Right cardiac atrium (tissue), 5 donors: ENCODE measurements around the gene DMXL1. TPM values are rescaled to one million over a fixed set of nuclear protein-coding genes. Genes with fewer than 3 reads are reported as not detected.

Experiments
- ATAC-seq, 2 donors: fragments of 200-7000 bp; cut with Tn5 transposase; one replicate each; pipeline versions ENCODE4 v1.8.0 to v1.9.1; 2020; ENCODE audit warnings: moderate library complexity in 2 of 2, mild to moderate bottlenecking in 1 of 2
- DNase-seq, 3 donors: peaks; one replicate each; pipeline ENCODE4 v3.0.0-alpha.2; 2020
- H3K27ac ChIP-seq: one replicate; pipeline ENCODE4 v1.5.1; 2013; ENCODE audit warnings: mild to moderate bottlenecking, low read length, control low read depth, moderate library complexity
- H3K27me3 ChIP-seq: one replicate; pipeline ENCODE4 v1.6.1; 2013; ENCODE audit not compliant: control insufficient read depth, insufficient read depth
- H3K4me1 ChIP-seq: one replicate; pipeline ENCODE4 v1.6.1; 2013; ENCODE audit warnings: low read length; ENCODE audit not compliant: control insufficient read depth, insufficient read depth
- H3K4me3 ChIP-seq: one replicate; pipeline ENCODE4 v1.5.1; 2013; ENCODE audit warnings: low read length, control low read depth
- H3K9me3 ChIP-seq: one replicate; pipeline ENCODE4 v1.6.1; 2013; ENCODE audit warnings: low read length; ENCODE audit not compliant: control insufficient read depth
- WGBS: extraction: QIAGEN DNeasy Blood & Tissue Kit; methylation state at CpG from one replicate; pipeline ENCODE4 v1.1.7; 2013; 5-methylcytosine and 5-hydroxymethylcytosine counted together
- intact Hi-C, 4 donors: fragments of 100-400 bp; cut with DNase I; formaldehyde crosslinking; loops; one replicate each; pipeline versions ENCODE4 v1.11.0 to v1.14.0; 2022 to 2023
- polyA plus RNA-seq: library from polyadenylated mRNA; stranded (reverse); fragments of 200-250 nt; gene quantifications from one replicate; pipeline ENCODE4 v1.2.3, GENCODE V29; 2013
- total RNA-seq, 4 donors: library from RNA; stranded (reverse); fragmentation: NEBNext Ultra II Directional; extraction: Animal tissue kit (Norgen Biotek cat#: 25700); gene quantifications; one replicate each; pipeline ENCODE4 v1.2.1, GENCODE V29; 2021
- donor health status: healthy with polysubstance abuse.
- donor health status: DM: no; HTN: yes; CAD: no.
- donor health status: DM: no; HTN: no; CAD: no.
- donor health status: DM: no; HTN: yes; CAD: no; lungs with severe emphysema.
- donor health status: DM: yes; HTN: yes; CAD: no.

DMXL1 gene
- total and polyA plus RNA-seq, 5 donors, result 10.8 to 42.3 (median 32.1) TPM

GRCh38 chr5:119273391-119273839 lies 202.5 kb downstream of the DMXL1 start:
- Histone ChIP-seq H3K27me3 (no peaks in the 10 kb centered on the region), H3K27ac (no peak overlapping the region), H3K4me3 (no peak overlapping the region), H3K9me3 (no peaks in the 10 kb centered on the region), H3K4me1 (peaks cover 12% of the 10 kb centered on the region)
- 48% methylated on average over 9 of the region's 9 CpGs for WGBS
- intact Hi-C loops, result loop anchor here in 1 of 4 donors (5.0 kb wide), 1 partner anchor 64 kb away; no protein-coding TSS in a partner anchor
- no peak for ATAC-seq
- peak; percentile 23 to 61 (median 46) for DNase-seq

GRCh38 chr5:119274030-119274766 lies 203.3 kb downstream of the DMXL1 start:
- Histone ChIP-seq H3K4me1 (peaks cover 13% of the 10 kb centered on the region), H3K4me3 (no peak overlapping the region), H3K27ac (no peak overlapping the region), H3K27me3 (no peaks in the 10 kb centered on the region), H3K9me3 (no peaks in the 10 kb centered on the region)
- no peak for ATAC-seq
- WGBS, result 79% methylated on average over 5 of the region's 5 CpGs
- intact Hi-C loops, result loop anchor here in 1 of 4 donors (5.0 kb wide), 1 partner anchor 63 kb away; no protein-coding TSS in a partner anchor
- no peak for DNase-seq

GRCh38 chr5:119274767-119275130 lies 203.9 kb downstream of the DMXL1 start:
- H3K4me3 ChIP-seq, result no peak overlapping the region
- no peak overlapping the region for H3K27ac ChIP-seq
- intact Hi-C loops, result loop anchor here in 1 of 4 donors (5.0 kb wide), 1 partner anchor 63 kb away; no protein-coding TSS in a partner anchor
- DNase-seq (no peak), ATAC-seq (peak in 1 of 2 donors; percentile 67)
- peaks cover 11% of the 10 kb centered on the region for H3K4me1 ChIP-seq
- H3K9me3 ChIP-seq, result no peaks in the 10 kb centered on the region
- no peaks in the 10 kb centered on the region for H3K27me3 ChIP-seq

GRCh38 chr5:119275146-119275545 lies 204.3 kb downstream of the DMXL1 start:
- DNase-seq (no peak), ATAC-seq (peak in 1 of 2 donors; percentile 37)
- 83% methylated on average over 6 of the region's 6 CpGs for WGBS
- intact Hi-C loops, result no loop called here
- peaks cover 11% of the 10 kb centered on the region for H3K4me1 ChIP-seq
- no peaks in the 10 kb centered on the region for H3K9me3 ChIP-seq
- no peak overlapping the region for H3K27ac ChIP-seq
- no peak overlapping the region for H3K4me3 ChIP-seq
- H3K27me3 ChIP-seq, result no peaks in the 10 kb centered on the region

GRCh38 chr5:119275601-119276173 lies 204.8 kb downstream of the DMXL1 start:
- H3K4me3 ChIP-seq, result no peak overlapping the region
- no peaks in the 10 kb centered on the region for H3K9me3 ChIP-seq
- no peak overlapping the region for H3K27ac ChIP-seq
- ATAC-seq (no peak), DNase-seq (no peak)
- H3K4me1 ChIP-seq, result peaks cover 11% of the 10 kb centered on the region
- H3K27me3 ChIP-seq, result no peaks in the 10 kb centered on the region
- 86% methylated on average over 3 of the region's 3 CpGs for WGBS
- intact Hi-C loops, result no loop called here

GRCh38 chr5:119276978-119277377 lies 206.1 kb downstream of the DMXL1 start:
- WGBS, result 92% methylated on average over 5 of the region's 5 CpGs

GRCh38 chr5:119279093-119279492 lies 208.2 kb downstream of the DMXL1 start:
- no peaks in the 10 kb centered on the region for H3K27me3 ChIP-seq
- DNase-seq (no peak), ATAC-seq (no peak)
- intact Hi-C loops, result no loop called here
- H3K9me3 ChIP-seq, result no peaks in the 10 kb centered on the region
- H3K4me3 ChIP-seq, result no peak overlapping the region
- peaks cover 7% of the 10 kb centered on the region for H3K4me1 ChIP-seq
- H3K27ac ChIP-seq, result no peak overlapping the region
- WGBS, result 85% methylated on average over 1 of the region's 1 CpG

More at GRCh38 chr5:119276978-119277377, 206.1 kb downstream of the DMXL1 start:
- intact Hi-C loops, result no loop called here
- no peak for ATAC-seq
- Histone ChIP-seq H3K4me3 (no peak overlapping the region), H3K9me3 (no peaks in the 10 kb centered on the region), H3K4me1 (peaks cover 7% of the 10 kb centered on the region), H3K27me3 (no peaks in the 10 kb centered on the region), H3K27ac (no peak overlapping the region)
- DNase-seq, result no peak

- intact Hi-C loops, result no loop called here
- no peaks in the 10 kb centered on the region for H3K9me3 ChIP-seq
- whole genome bisulfite sequencing, result 85% methylated on average over 3 of the region's 3 CpGs
- H3K27ac ChIP-seq, result no peak overlapping the region
- ATAC-seq, result no peak
- peaks cover 2% of the 10 kb centered on the region for H3K4me1 ChIP-seq
- no peak overlapping the region for H3K4me3 ChIP-seq
- no peak for DNase-seq
- H3K27me3 ChIP-seq, result no peaks in the 10 kb centered on the region
These were observed 209.5 kb downstream of the DMXL1 start for GRCh38 chr5:119280380-119280779.

GRCh38 chr5:119282628-119283027 lies 211.7 kb downstream of the DMXL1 start:
- peaks cover 2% of the 10 kb centered on the region for H3K4me1 ChIP-seq

GRCh38 chr5:119284031-119284430 lies 213.1 kb downstream of the DMXL1 start:
- Histone ChIP-seq H3K4me1 (no peaks in the 10 kb centered on the region), H3K4me3 (no peak overlapping the region), H3K27ac (no peak overlapping the region), H3K9me3 (no peaks in the 10 kb centered on the region), H3K27me3 (no peaks in the 10 kb centered on the region)
- DNase-seq, result no peak
- ATAC-seq, result no peak
- 85% methylated on average over 1 of the region's 1 CpG for WGBS
- intact Hi-C loops, result no loop called here

More at GRCh38 chr5:119282628-119283027, 211.7 kb downstream of the DMXL1 start:
- no peak for ATAC-seq
- 100% methylated on average over 2 of the region's 2 CpGs for WGBS
- no peaks in the 10 kb centered on the region for H3K27me3 ChIP-seq
- H3K4me3 ChIP-seq, result no peak overlapping the region
- no peak overlapping the region for H3K27ac ChIP-seq
- DNase-seq, result no peak
- no peaks in the 10 kb centered on the region for H3K9me3 ChIP-seq
- intact Hi-C loops, result no loop called here

GRCh38 chr5:119285070-119285916 lies 214.4 kb downstream of the DMXL1 start:
- ATAC-seq, result peak; percentile 74 to 77
- no peaks in the 10 kb centered on the region for H3K9me3 ChIP-seq
- intact Hi-C loops, result no loop called here
- H3K4me1 ChIP-seq, result no peaks in the 10 kb centered on the region
- H3K27me3 ChIP-seq, result no peaks in the 10 kb centered on the region
- 70% methylated on average over 5 of the region's 5 CpGs for WGBS
- no peak overlapping the region for H3K4me3 ChIP-seq
- DNase-seq, result no peak
- H3K27ac ChIP-seq, result no peak overlapping the region
